Fibroblast of peridontal ligament (primary cell): ENCODE results near the gene NEGR1.

Experiments
- DNase-seq: peaks from one replicate; pipeline ENCODE4 v3.0.0-alpha.2; 2010; ENCODE audit errors: extremely low read depth

The NEGR1 gene

GRCh38 chr1:71693581-71693980 lies 588.8 kb downstream of the NEGR1 start:
- DNase-seq, result no peak

GRCh38 chr1:71689635-71690034 lies 592.7 kb downstream of the NEGR1 start:
- DNase-seq, result no peak

- DNase-seq, result no peak
Measured at GRCh38 chr1:71687376-71687775, 595.0 kb downstream of the NEGR1 start.

DNA sequence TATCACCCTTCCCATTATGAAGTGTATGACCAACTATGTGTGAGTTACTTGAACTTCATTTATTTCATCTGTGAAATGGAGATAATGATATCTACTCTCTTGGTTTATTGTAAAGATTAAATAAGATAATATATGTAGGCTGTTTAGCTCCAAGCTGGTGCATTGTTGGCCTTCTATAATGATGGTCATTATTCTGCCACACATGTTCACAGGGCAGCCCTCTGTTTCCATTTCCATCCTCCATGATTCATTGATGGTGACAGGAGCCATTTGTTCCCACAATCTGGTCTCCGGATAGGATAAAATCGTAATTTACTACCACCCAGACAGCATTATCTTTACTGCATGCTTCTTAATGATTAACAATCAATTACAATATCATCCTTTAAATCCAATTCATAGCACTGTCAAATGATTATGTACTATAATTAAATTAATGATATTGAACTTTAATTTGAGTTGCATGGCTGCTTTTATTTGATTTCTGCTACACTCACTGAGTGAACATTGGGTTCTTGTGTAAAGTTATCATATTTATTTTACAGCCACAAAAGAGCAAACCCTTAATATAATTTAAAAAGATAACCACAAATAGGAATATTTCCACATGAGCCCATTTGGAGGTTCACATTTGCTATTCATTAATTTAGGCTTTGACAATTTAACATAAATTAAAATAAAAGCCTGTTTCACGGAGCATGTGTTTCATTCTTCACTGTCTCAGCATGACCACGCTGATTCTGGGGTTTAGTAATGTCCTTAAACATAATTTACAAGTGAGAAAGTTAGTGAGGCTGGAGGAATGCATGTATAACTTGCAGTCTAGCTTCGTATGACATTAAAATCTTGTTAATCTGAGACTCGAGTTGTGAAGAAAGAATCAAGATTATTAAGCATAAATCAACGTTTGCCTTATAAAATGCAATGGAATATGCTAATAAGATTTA lies 605.1 kb downstream of the NEGR1 start:
- no peak for DNase-seq

DNA sequence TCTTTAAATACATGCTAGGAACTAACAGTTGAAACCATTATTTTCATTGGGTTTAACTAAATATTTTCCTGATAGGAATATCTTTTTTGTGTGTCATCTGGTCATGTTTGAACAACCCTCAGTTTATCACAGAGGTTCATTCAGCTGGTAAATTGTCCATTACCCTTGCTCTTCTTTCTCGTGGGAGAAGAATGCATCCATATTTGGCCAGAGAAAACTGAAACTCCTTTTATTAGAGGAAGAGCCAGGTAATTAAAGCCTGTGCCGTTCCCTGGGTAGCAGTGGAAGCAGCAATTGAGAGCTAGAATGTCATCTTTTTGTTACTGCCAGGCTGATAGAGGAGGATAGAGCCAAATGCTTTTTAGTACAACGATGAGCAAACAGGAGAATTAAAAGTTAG lies 614.3 kb downstream of the NEGR1 start:
- DNase-seq, result no peak

- DNase-seq, result peak; percentile 85
Measured at GRCh38 chr1:71667216-71667615, 615.1 kb downstream of the NEGR1 start.

DNA sequence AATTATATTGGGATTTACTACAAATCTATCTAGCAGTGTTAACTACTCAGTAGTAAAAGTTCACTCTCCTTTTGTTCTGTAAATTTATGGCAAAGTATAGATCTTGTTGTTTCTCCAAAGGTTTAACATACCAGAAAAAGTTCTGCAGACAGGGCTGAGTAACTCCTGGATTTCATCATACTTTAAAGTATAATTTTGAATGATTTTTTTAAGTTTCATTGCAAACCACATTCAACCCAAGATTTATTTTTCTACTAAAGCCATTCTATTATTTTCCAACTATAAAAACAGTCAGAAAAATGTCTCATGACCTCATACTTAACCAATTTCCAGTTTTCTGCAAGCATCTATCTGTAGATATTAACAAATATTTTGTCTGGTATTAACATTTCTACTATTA lies 615.7 kb downstream of the NEGR1 start:
- DNase-seq, result peak; percentile 79

- peak; percentile 88 for DNase-seq
Measured at GRCh38 chr1:71660411-71660810, 621.9 kb downstream of the NEGR1 start.

- DNase-seq, result peak; percentile 66
Measured at GRCh38 chr1:71657891-71658679, 624.3 kb downstream of the NEGR1 start.

DNA sequence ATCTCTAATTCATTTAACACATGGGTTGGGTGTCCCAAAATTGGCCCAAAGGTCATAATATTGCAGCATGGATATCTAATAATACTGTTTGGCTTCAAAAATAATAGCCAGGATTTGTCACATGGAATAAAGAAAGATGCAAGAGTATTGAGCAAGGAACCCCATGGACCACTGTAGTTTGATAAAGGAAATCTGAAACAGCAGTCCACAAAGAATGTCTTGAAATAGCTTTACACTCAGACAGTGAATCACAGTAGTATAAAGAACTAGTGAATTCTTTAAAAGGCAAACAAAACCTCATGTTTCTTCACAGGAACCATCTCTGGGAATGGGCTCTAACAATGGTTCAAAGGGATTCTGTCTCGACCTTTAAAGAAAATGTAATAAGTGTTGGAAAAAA lies 625.4 kb downstream of the NEGR1 start:
- peak; percentile 71 for DNase-seq

DNA sequence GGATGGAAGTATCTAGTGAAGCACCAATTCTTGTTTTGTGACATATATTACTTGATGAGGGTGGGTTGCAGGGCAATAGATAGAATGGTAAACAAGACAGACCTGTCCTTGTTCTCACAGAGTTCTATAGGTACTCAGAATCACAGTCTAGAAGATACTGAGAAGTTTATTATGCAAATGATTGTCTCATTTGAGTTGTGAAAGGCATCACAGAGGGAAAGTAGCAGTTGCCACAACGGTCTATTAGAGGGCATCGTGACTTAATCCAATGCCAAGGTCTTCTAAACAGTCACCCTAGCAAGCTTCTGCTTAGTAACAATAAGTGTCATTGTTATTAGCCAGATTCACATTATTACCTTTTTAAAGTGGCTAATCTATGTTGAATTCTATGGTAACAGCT lies 626.7 kb downstream of the NEGR1 start:
- no peak for DNase-seq

DNA sequence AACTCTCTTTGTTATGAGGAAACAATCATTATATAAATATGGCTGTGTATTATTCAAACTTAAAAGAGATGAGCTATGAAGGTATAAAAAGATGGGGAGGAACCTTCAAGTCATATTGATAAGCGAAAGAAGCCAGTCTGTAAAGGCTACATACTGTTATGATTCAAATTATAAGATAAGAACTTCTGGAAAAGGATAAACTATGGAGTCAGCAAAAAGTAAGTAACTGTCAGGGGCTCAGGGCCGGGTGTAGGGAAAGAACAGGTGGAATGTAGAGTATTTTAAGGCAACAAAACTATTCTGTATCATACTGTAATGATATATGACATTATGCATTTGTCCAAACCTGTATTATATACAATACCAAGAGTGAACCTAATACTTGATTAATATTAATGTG lies 628.4 kb downstream of the NEGR1 start:
- no peak for DNase-seq

DNA sequence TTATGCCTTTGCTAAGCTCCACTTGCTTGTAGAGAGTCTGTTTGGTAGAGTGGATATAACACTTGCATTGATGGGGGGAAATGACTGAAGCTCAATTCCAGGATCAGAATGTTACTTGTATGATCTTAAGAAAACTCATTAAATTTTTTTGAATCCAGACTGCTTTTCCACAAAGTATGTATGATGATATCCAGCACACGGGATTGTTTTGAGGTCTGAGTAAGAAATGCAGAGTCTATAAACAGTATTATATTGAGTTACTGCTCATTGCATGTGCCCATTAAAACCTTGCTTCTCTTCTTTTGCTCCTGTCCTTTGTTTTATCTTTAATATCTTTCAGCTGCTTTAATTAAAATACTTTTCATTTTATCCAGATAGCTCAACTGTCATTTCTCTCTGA lies 631.1 kb downstream of the NEGR1 start:
- DNase-seq, result peak; percentile 82

DNA sequence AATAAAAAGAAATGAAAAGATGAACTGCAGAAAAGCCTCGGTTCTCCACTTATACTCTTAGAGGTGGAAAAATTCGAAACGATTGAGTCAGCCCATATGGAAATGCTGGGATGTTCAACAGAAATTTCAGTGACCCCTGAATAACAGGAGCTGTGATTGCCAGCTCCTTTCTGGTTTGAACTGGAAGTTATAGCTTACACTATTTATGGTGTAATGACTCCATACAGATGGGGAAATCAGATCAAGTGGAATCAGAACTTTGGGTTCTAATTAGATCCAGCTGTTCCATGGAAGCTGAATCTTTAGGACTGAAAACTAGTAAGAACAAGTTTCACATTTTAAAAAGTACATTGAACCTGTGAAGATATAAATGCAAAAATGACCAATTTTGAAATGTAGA lies 632.2 kb downstream of the NEGR1 start:
- peak; percentile 98 for DNase-seq

DNA sequence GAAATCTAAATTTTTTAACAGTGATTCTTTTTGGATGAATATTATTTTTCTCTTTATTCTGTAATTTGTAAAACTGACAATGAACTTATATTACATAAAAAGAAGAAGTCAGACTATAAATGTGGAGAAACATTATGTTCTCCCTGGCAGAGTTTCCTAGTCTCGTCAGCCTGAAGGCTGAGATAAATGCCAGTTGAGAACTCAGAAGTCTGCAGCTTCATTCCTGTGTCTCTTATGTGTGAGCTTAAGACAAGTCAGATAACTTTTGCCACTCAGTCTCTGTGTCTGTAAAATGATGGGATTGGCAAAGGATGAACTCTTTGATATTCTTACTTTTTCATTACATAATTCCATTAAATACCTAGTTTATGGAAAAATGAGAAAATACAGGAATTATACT lies 632.7 kb downstream of the NEGR1 start:
- DNase-seq, result peak; percentile 30

GRCh38 chr1:71647513-71648300 lies 634.6 kb downstream of the NEGR1 start:
- no peak for DNase-seq

DNA sequence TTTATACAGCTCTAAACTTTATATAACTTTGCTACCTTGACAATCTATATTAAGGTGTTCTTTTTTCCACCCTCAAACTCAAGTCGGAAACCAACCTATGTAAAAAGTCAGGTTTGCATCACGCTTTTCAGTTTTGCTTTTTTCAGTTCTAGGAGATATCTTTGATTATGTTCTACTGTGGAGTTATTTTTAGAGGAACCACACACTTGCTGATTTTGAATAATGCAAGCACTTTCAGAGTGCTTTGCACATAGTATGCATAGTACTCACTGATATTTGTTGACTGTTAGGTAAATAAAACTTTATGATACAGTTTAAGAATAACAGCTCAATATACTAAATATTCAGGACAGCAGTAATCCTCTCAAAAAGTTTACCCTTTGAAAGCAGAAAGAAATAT lies 637.3 kb downstream of the NEGR1 start:
- DNase-seq, result no peak

DNA sequence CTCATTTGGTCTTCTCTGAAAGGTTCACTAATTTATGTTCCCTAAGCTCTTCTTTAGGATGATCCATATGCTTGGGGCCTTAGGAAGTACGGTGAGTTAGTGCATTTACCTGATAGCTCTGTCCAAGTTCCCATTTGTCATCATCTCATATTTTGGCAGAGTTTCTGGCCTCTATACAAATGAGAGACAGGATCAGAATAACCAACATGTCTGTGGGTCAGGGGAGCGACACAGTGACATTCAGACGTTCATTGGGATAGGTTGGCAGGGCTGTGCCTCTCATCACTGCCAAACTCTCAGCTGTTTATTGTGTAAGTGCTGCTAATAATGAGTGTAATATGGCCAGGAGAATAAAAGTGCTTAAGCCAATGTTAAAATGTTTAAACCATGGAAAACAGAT lies 640.4 kb downstream of the NEGR1 start:
- DNase-seq, result no peak

GRCh38 chr1:71640998-71641397 lies 641.3 kb downstream of the NEGR1 start:
- peak; percentile 37 for DNase-seq

DNA sequence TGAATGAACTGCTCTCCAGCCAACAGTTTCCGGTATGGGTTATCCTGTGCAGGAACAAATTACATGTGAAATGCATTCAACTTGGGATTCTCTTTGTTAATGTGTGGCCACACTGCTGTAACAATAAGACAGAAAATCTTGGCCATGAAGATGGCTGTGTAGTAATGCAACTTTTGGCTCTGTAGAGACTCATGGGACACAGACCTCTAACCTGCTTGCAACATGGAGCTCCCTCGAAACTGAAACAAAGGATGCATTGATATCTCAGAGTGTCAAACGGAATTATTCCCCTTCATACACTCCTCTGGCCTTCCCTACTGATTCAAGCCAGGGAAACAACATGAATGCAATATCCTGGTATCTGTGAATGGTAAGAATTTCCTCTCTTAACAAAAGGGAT lies 642.2 kb downstream of the NEGR1 start:
- DNase-seq, result no peak

DNA sequence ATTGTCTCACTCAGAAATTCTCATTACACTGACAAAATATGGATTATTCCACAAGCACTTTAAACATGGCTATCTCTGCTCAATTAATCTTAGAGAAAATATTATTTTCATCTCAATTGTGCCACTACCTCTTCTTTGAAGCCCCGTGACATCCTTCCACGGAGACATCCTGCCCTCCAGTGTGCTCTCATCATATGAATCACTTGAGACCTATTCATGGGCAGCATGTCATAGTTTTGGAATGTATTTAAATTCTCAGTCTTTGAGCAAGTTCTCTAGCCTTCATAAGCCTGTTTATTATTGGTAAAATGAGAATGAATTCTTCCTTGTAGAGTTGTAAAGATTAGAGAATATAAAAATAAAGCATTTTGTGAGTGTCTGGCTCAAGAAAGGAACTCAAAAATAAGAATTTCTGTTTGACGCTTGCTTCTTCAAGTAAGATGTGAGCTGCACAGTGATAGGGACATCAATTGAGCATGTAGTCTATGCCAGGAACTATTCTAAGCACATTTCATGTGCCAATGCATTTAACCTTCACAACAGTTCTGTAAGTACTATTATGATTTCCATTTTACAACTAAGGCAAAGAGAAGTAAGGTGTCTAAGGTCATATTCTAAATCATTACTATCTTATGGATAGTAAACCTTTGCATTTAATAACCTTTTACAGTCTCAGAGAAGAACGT lies 644.1 kb downstream of the NEGR1 start:
- DNase-seq, result peak; percentile 77

DNA sequence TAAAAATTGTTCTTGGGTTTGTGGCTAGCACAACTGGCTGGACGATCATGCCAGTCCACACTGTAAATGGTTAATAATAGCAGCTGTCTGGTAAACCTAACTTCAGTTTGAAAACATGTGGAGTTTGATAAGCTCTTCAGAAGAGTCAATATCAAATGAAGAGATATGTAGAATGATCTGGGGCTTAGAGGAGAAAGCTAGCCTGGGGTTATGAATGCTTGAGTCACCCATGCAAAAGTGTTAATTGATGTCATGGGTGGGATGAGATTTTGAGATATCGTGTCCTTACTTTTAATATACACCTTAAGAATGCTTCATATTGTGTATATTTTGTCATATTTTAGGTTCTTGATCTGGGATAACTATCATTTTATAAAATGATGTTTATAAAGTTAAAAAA lies 646.8 kb downstream of the NEGR1 start:
- no peak for DNase-seq
